Measurements from ENCODE around the gene GRN.

The GRN gene

DNA sequence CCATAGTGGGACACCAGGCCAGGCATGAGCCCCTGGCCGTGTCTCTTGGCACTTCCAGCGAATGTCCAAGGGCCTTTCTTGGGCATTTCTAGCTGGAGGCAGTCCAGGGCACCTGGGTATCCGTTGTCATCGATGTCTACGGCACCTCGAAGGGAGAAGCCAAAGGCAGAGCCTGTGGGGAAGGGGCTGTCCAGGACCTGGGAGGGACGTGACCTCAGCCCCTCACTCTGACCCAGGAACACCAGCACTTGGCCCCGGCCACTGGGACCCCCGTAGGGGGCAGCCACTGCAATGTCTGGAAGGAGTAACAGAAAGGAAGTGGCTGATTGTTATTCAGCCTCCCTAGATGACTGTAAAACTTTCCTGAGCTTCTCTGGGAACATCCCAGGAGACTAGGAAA, 35.7 kb downstream of the GRN start:
- TF ChIP-seq L3MBTL2 (conservative IDR thresholded peaks at IDR 0.05) (no peak), SUZ12 (IDR thresholded peaks at IDR 0.05) (no peak), BHLHE40 (IDR thresholded peaks at IDR 0.05; ENCODE audit: borderline replicate concordance) (no peak), ZNF384 (IDR thresholded peaks at IDR 0.05) (no peak), SP1 (IDR thresholded peaks at IDR 0.05) (no peak), ELF4 (IDR thresholded peaks at IDR 0.05) (no peak), TARDBP (IDR thresholded peaks at IDR 0.05) (no peak), HDGF (IDR thresholded peaks at IDR 0.05; ENCODE audit: borderline replicate concordance) (no peak), NFRKB (IDR thresholded peaks at IDR 0.05) (no peak), ARNT (IDR thresholded peaks at IDR 0.05) (no peak)
- TF ChIP-seq, protein P1, sequence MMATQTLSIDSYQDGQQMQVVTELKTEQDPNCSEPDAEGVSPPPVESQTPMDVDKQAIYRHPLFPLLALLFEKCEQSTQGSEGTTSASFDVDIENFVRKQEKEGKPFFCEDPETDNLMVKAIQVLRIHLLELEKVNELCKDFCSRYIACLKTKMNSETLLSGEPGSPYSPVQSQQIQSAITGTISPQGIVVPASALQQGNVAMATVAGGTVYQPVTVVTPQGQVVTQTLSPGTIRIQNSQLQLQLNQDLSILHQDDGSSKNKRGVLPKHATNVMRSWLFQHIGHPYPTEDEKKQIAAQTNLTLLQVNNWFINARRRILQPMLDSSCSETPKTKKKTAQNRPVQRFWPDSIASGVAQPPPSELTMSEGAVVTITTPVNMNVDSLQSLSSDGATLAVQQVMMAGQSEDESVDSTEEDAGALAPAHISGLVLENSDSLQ (IDR thresholded peaks at IDR 0.05): no peak
- POLR2A ChIA-PET: no interaction called here
- DNase-seq (ENCODE audit: extremely low spot score): no peak
- CTCF ChIA-PET: interaction anchor here (0.6 kb wide), 1 partner anchor 171 kb away, joined by 4 read pairs; no protein-coding TSS in a partner anchor

DNA sequence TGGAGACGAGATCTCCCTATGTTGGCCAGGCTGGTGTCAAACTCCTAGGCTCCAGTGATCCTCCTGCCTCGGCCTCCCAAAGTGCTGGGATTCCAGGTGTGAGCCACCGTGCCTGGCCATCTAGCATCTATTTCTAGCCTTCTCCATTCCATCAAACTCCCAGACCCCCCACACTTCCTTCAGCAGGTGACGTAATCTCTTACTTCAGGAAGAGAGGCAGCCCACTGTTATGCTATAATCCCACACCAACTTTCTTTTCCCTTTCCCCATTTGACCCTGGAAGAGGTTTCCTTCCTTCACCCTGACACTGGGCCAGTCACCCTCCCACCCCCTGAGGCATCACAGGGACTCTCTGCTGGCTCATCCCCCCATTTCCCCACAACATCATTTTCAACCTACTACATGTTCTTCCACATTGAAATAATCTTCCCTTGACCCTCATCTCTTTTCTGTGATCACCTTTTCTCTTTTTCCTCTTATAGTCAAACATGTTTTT, 36.8 kb downstream of the GRN start:
- CTCF ChIA-PET: no interaction called here

DNA sequence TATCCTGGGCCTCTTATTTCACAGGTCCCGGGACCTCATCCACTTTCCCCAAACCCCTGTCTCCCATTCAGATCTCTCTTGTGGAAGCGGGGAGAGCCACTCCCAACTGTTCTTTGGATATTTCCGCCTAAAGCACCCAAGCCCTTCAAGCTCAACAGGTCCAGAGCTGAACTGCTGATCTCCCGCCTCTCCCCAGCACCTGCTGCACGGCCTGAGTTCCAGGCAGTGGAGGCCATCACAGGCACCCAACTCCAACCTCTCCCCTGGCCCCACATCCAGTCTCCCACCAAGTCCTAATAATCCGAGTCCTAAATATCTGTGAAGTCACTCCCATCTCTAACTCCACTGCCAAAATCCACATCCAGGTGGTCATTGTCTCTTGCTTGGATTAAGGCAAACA, 37.8 kb downstream of the GRN start:
- no peak for DNase-seq (ENCODE audit: extremely low spot score)
- POLR2A ChIA-PET: interaction anchor here (1.1 kb wide), 1 partner anchor 13 kb away, joined by 3 read pairs; no protein-coding TSS in a partner anchor
- TF ChIP-seq, protein P1 (IDR thresholded peaks at IDR 0.05): no peak
- TF ChIP-seq BHLHE40 (IDR thresholded peaks at IDR 0.05; ENCODE audit: borderline replicate concordance) (no peak), ZNF384 (IDR thresholded peaks at IDR 0.05) (no peak), SUZ12 (IDR thresholded peaks at IDR 0.05) (no peak), LEF1 (IDR thresholded peaks at IDR 0.05; ENCODE audit: borderline replicate concordance) (no peak), ELF4 (IDR thresholded peaks at IDR 0.05) (no peak), FOXM1 (IDR thresholded peaks at IDR 0.05; ENCODE audit: borderline replicate concordance) (no peak), ARNT (IDR thresholded peaks at IDR 0.05) (no peak), SP1 (IDR thresholded peaks at IDR 0.05) (no peak), NFRKB (IDR thresholded peaks at IDR 0.05) (no peak), CTBP1 (IDR thresholded peaks at IDR 0.05; ENCODE audit: borderline replicate concordance) (no peak)
- CTCF ChIA-PET: no interaction called here

More for the DNA sequence above, 36.8 kb downstream of the GRN start:
- POLR2A ChIA-PET: interaction anchor here (1.1 kb wide), 1 partner anchor 12 kb away, joined by 3 read pairs; no protein-coding TSS in a partner anchor
- TF ChIP-seq BHLHE40 (IDR thresholded peaks at IDR 0.05; ENCODE audit: borderline replicate concordance) (no peak), FOXK2 (IDR thresholded peaks at IDR 0.05) (no peak), ARNT (IDR thresholded peaks at IDR 0.05) (no peak), NFRKB (IDR thresholded peaks at IDR 0.05) (no peak)
- no peak for DNase-seq (ENCODE audit: extremely low spot score)

DNA sequence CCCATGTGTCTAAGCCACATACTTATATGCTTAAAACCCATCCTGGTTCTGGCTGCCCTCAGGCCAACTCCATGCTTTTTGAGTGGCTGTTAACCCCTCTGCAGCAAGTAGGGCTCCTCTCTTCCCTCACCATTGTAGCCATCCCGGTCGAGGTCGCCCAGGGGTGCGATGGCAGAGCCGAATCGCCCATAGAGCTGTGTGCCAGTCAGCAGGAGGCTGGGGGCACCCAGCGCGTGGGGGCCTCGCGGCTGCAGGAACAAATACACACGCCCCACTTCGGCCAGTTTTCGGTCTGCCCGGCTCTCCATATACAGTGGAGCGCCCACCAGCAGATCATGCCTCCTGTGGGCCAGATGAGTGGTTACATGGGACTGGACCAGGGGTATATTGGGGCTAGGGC, 38.3 kb downstream of the GRN start:
- POLR2A ChIA-PET: no interaction called here
- CTCF ChIA-PET: no interaction called here
- DNase-seq (ENCODE audit: extremely low spot score): no peak

GRCh38 chr17:44383861-44384260, 38.8 kb downstream of the GRN start:
- ChIA-PET POLR2A (no interaction called here), CTCF (no interaction called here)
- TF ChIP-seq NFRKB (IDR thresholded peaks at IDR 0.05): no peak
- no peak for TF ChIP-seq FOXK2 (IDR thresholded peaks at IDR 0.05)
- no peak for TF ChIP-seq TARDBP (IDR thresholded peaks at IDR 0.05)
- no peak for TF ChIP-seq HDGF (IDR thresholded peaks at IDR 0.05; ENCODE audit: borderline replicate concordance)
- no peak for TF ChIP-seq ZNF384 (IDR thresholded peaks at IDR 0.05)
- TF ChIP-seq CTBP1 (IDR thresholded peaks at IDR 0.05; ENCODE audit: borderline replicate concordance): no peak
- TF ChIP-seq LEF1 (IDR thresholded peaks at IDR 0.05; ENCODE audit: borderline replicate concordance): no peak
- TF ChIP-seq L3MBTL2 (conservative IDR thresholded peaks at IDR 0.05): no peak
- TF ChIP-seq FOXA1 (IDR thresholded peaks at IDR 0.05): no peak
- no peak for TF ChIP-seq ARNT (IDR thresholded peaks at IDR 0.05)
- no peak for TF ChIP-seq ELF4 (IDR thresholded peaks at IDR 0.05)
- TF ChIP-seq BHLHE40 (IDR thresholded peaks at IDR 0.05; ENCODE audit: borderline replicate concordance): no peak
- TF ChIP-seq, protein P1 (IDR thresholded peaks at IDR 0.05): no peak
- TF ChIP-seq FOXM1 (IDR thresholded peaks at IDR 0.05; ENCODE audit: borderline replicate concordance): no peak
- TF ChIP-seq SUZ12 (IDR thresholded peaks at IDR 0.05): no peak
- TF ChIP-seq SP1 (IDR thresholded peaks at IDR 0.05): no peak
- no peak for DNase-seq (ENCODE audit: extremely low spot score)

More for the DNA sequence above, 38.3 kb downstream of the GRN start:
- TF ChIP-seq, protein P1 (IDR thresholded peaks at IDR 0.05): no peak
- TF ChIP-seq ELF4 (IDR thresholded peaks at IDR 0.05): no peak
- no peak for TF ChIP-seq FOXK2 (IDR thresholded peaks at IDR 0.05)
- TF ChIP-seq LEF1 (IDR thresholded peaks at IDR 0.05; ENCODE audit: borderline replicate concordance): no peak
- no peak for TF ChIP-seq CTBP1 (IDR thresholded peaks at IDR 0.05; ENCODE audit: borderline replicate concordance)
- no peak for TF ChIP-seq SP1 (IDR thresholded peaks at IDR 0.05)
- no peak for TF ChIP-seq BHLHE40 (IDR thresholded peaks at IDR 0.05; ENCODE audit: borderline replicate concordance)
- TF ChIP-seq L3MBTL2 (conservative IDR thresholded peaks at IDR 0.05): no peak
- no peak for TF ChIP-seq ZNF384 (IDR thresholded peaks at IDR 0.05)
- TF ChIP-seq SUZ12 (IDR thresholded peaks at IDR 0.05): no peak
- no peak for TF ChIP-seq TARDBP (IDR thresholded peaks at IDR 0.05)

Measured in HEK293T (cell line).